ENCODE measurements around the gene SLC20A1. TPM values are rescaled to one million over a fixed set of nuclear protein-coding genes. Genes with fewer than 3 reads are reported as not detected.
"Not testable (repeated sequence)": the region's sequence is repeated elsewhere in the genome, so short reads cannot be mapped to it uniquely, and the experiment has no call there.

Gene SLC20A1
- total RNA-seq, 2 experiments from 2014 or later: 73.1 to 73.5 TPM

DNA sequence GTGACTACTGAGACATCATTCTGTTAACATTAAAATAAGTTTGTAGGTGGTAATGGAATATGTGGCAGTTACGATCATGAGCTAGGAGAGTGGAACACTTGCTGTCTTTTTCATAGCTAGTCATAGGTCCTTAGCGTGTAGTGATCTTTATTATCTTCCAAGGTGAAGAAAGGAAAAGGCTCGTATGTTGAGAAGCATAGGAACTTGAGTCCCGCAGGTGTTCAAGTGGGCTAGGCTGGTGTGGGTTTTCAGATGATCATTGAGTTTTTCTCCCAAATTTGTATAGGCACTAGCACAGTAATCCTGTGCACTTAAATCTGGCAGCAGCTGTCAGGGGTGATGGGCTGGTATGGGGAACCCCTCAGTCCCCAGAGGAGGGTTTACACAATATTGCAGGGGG, 10.9 kb downstream of the SLC20A1 start:
- Mint-ChIP-seq H3K4me3 (no peak overlapping the region), H3K27ac (peak overlapping the region; percentile 6), H3K4me1 (ENCODE audit: low read depth) (peaks cover 72% of the 10 kb centered on the region), H3K9me3 (no peaks in the 10 kb centered on the region), H3K36me3 (ENCODE audit: low read depth) (peaks cover 73% of the 10 kb centered on the region), H3K27me3 (ENCODE audit: low read depth) (no peaks in the 10 kb centered on the region)
- CTCF ChIA-PET: interaction anchor here (0.6 to 1.2 kb wide), 3 partner anchors 30 to 72 kb away, joined by 3 to 6 read pairs (median 4); no protein-coding TSS in a partner anchor
- intact Hi-C loops (cut with micrococcal nuclease): no loop called here
- no peak for DNase-seq

DNA sequence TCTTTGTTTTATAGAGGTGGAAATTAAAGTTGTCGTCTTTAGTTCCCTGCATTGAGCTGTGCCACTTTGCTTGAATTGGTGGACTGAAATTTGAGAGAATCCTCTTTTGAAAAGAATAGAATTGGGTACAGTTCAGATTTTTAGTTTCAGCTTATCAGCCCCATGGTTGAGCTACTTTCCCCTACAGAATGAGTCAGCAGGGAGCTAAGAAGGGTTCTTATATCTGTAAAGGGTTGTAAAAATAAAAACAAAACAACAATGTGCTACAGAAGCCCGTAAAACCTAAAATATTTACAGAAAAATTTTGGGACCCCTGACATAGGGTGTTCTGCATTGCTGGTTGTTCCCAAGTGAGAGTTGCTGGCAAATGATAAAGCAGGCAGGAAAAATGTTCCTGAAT, 12.6 kb downstream of the SLC20A1 start:
- CTCF ChIA-PET: interaction anchor here (0.8 to 1.0 kb wide), 2 partner anchors 12 to 33 kb away, joined by 3 to 4 read pairs; no protein-coding TSS in a partner anchor
- no peaks in the 10 kb centered on the region for H3K27me3 Mint-ChIP-seq (ENCODE audit: low read depth)

DNA sequence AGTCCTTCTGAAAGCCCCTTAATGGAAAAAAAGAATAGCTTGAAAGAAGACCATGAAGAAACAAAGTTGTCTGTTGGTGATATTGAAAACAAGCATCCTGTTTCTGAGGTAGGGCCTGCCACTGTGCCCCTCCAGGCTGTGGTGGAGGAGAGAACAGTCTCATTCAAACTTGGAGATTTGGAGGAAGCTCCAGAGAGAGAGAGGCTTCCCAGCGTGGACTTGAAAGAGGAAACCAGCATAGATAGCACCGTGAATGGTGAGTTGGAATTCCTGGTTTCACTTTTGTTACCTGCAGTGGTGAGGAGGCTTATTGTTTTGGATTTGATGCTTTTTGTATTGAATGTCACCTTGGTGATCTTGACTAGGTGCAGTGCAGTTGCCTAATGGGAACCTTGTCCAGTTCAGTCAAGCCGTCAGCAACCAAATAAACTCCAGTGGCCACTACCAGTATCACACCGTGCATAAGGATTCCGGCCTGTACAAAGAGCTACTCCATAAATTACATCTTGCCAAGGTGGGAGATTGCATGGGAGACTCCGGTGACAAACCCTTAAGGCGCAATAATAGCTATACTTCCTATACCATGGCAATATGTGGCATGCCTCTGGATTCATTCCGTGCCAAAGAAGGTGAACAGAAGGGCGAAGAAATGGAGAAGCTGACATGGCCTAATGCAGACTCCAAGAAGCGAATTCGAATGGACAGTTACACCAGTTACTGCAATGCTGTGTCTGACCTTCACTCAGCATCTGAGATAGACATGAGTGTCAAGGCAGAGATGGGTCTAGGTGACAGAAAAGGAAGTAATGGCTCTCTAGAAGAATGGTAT, 13.3 kb downstream of the SLC20A1 start:
- peaks cover 58% of the 10 kb centered on the region for H3K4me1 Mint-ChIP-seq (ENCODE audit: low read depth)
- H3K4me3 Mint-ChIP-seq: no peak overlapping the region

More for the DNA sequence above, 12.6 kb downstream of the SLC20A1 start:
- DNase-seq: no peak
- H3K9me3 Mint-ChIP-seq: no peaks in the 10 kb centered on the region
- H3K4me1 Mint-ChIP-seq (ENCODE audit: low read depth): peaks cover 60% of the 10 kb centered on the region
- peaks cover 73% of the 10 kb centered on the region for H3K36me3 Mint-ChIP-seq (ENCODE audit: low read depth)
- intact Hi-C loops (cut with micrococcal nuclease): no loop called here
- no peak overlapping the region for H3K4me3 Mint-ChIP-seq
- H3K27ac Mint-ChIP-seq: peak overlapping the region; percentile 73

GRCh38 chr2:112660138-112660537, 14.4 kb downstream of the SLC20A1 start:
- no peak for DNase-seq
- Mint-ChIP-seq H3K9me3 (no peaks in the 10 kb centered on the region), H3K4me1 (ENCODE audit: low read depth) (peaks cover 53% of the 10 kb centered on the region), H3K36me3 (ENCODE audit: low read depth) (peaks cover 74% of the 10 kb centered on the region), H3K27ac (peak overlapping the region; percentile 32), H3K27me3 (ENCODE audit: low read depth) (no peaks in the 10 kb centered on the region), H3K4me3 (no peak overlapping the region)
- CTCF ChIA-PET: interaction anchor here (0.9 to 1.8 kb wide), 2 partner anchors 10 to 12 kb away, joined by 3 to 4 read pairs; no protein-coding TSS in a partner anchor
- intact Hi-C loops (cut with micrococcal nuclease): no loop called here

More for the DNA sequence above, 13.3 kb downstream of the SLC20A1 start:
- no peaks in the 10 kb centered on the region for H3K27me3 Mint-ChIP-seq (ENCODE audit: low read depth)
- DNase-seq: no peak
- H3K27ac Mint-ChIP-seq: peak overlapping the region; percentile 73
- peaks cover 75% of the 10 kb centered on the region for H3K36me3 Mint-ChIP-seq (ENCODE audit: low read depth)
- CTCF ChIA-PET: interaction anchor here (0.6 to 1.1 kb wide), 5 partner anchors 12 to 68 kb away, joined by 3 to 5 read pairs (median 3); no protein-coding TSS in a partner anchor
- intact Hi-C loops (cut with micrococcal nuclease): no loop called here
- no peaks in the 10 kb centered on the region for H3K9me3 Mint-ChIP-seq

- H3K36me3 Mint-ChIP-seq (ENCODE audit: low read depth): peaks cover 63% of the 10 kb centered on the region
- peak overlapping the region; percentile 14 for H3K27ac Mint-ChIP-seq
- intact Hi-C loops (cut with micrococcal nuclease): no loop called here
- no peaks in the 10 kb centered on the region for H3K9me3 Mint-ChIP-seq
- no peaks in the 10 kb centered on the region for H3K27me3 Mint-ChIP-seq (ENCODE audit: low read depth)
- no peak overlapping the region for H3K4me3 Mint-ChIP-seq
- CTCF ChIA-PET: interaction anchor here (1.3 to 3.7 kb wide), 3 partner anchors 14 to 64 kb away, joined by 4 to 13 read pairs (median 4); no protein-coding TSS in a partner anchor
- DNase-seq: no peak
- peaks cover 41% of the 10 kb centered on the region for H3K4me1 Mint-ChIP-seq (ENCODE audit: low read depth)
These were observed 16.0 kb downstream of the SLC20A1 start for GRCh38 chr2:112661656-112662305.

DNA sequence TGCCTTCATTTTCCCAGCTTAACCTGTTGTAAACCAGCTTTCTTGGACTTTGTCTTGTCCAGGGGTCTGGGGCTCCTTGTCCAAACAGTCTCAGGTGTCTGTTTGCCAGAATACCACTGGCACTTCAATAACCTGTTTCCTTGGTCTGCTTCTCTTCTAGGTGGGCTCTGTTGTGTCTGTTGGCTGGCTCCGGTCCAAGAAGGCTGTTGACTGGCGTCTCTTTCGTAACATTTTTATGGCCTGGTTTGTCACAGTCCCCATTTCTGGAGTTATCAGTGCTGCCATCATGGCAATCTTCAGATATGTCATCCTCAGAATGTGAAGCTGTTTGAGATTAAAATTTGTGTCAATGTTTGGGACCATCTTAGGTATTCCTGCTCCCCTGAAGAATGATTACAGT, 17.0 kb downstream of the SLC20A1 start:
- peaks cover 32% of the 10 kb centered on the region for H3K4me1 Mint-ChIP-seq (ENCODE audit: low read depth)
- no peak for DNase-seq
- no peaks in the 10 kb centered on the region for H3K9me3 Mint-ChIP-seq
- intact Hi-C loops (cut with micrococcal nuclease): no loop called here
- no peaks in the 10 kb centered on the region for H3K27me3 Mint-ChIP-seq (ENCODE audit: low read depth)
- peaks cover 56% of the 10 kb centered on the region for H3K36me3 Mint-ChIP-seq (ENCODE audit: low read depth)
- no peak overlapping the region for H3K27ac Mint-ChIP-seq
- CTCF ChIA-PET: interaction anchor here (1.0 to 3.7 kb wide), 3 partner anchors 36 to 64 kb away, joined by 3 to 13 read pairs (median 4); no protein-coding TSS in a partner anchor
- H3K4me3 Mint-ChIP-seq: no peak overlapping the region

GRCh38 chr2:112664689-112665088, 18.9 kb downstream of the SLC20A1 start:
- peaks cover 12% of the 10 kb centered on the region for H3K4me1 Mint-ChIP-seq (ENCODE audit: low read depth)
- intact Hi-C loops (cut with micrococcal nuclease): no loop called here
- CTCF ChIA-PET: interaction anchor here (0.8 to 3.7 kb wide), 5 partner anchors 10 to 61 kb away, joined by 3 to 13 read pairs (median 3); no protein-coding TSS in a partner anchor
- no peak overlapping the region for H3K27ac Mint-ChIP-seq
- no peaks in the 10 kb centered on the region for H3K27me3 Mint-ChIP-seq (ENCODE audit: low read depth)
- H3K36me3 Mint-ChIP-seq (ENCODE audit: low read depth): peaks cover 39% of the 10 kb centered on the region
- H3K9me3 Mint-ChIP-seq: no peaks in the 10 kb centered on the region
- no peak for DNase-seq
- no peak overlapping the region for H3K4me3 Mint-ChIP-seq

- Mint-ChIP-seq H3K9me3 (no peaks in the 10 kb centered on the region), H3K36me3 (ENCODE audit: low read depth) (peaks cover 35% of the 10 kb centered on the region), H3K27ac (no peak overlapping the region), H3K27me3 (ENCODE audit: low read depth) (no peaks in the 10 kb centered on the region), H3K4me1 (ENCODE audit: low read depth) (peaks cover 7% of the 10 kb centered on the region), H3K4me3 (no peak overlapping the region)
- CTCF ChIA-PET: interaction anchor here (0.8 to 3.7 kb wide), 4 partner anchors 10 to 39 kb away, joined by 3 to 13 read pairs (median 4); no protein-coding TSS in a partner anchor
- intact Hi-C loops (cut with micrococcal nuclease): no loop called here
- no peak for DNase-seq
These were observed 19.5 kb downstream of the SLC20A1 start for GRCh38 chr2:112665113-112665780.

DNA sequence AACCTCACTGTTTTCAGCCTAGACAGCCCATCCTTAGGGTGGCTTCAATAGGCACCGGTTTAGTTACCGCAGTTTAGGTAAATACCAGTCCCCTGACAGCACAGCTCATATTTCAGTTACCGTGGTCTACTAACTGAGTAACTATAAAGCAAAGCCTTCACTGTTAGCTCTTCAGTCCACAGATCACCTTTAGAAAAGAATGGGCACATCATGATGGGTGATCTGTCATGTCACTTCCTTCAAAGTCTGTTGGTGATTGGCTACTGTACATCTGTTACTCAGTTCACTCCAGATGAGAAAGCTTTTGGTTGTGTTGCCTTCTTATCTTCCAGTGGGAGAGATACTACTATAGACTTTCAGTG, 21.0 kb downstream of the SLC20A1 start:
- Mint-ChIP-seq H3K4me3 (no peak overlapping the region), H3K4me1 (ENCODE audit: low read depth) (no peaks in the 10 kb centered on the region), H3K9me3 (no peaks in the 10 kb centered on the region), H3K27ac (no peak overlapping the region), H3K36me3 (ENCODE audit: low read depth) (peaks cover 28% of the 10 kb centered on the region), H3K27me3 (ENCODE audit: low read depth) (no peaks in the 10 kb centered on the region)
- DNase-seq: no peak
- intact Hi-C loops (cut with micrococcal nuclease): no loop called here
- CTCF ChIA-PET: interaction anchor here (1.6 kb wide), 1 partner anchor 59 kb away, joined by 8 read pairs; no protein-coding TSS in a partner anchor

DNA sequence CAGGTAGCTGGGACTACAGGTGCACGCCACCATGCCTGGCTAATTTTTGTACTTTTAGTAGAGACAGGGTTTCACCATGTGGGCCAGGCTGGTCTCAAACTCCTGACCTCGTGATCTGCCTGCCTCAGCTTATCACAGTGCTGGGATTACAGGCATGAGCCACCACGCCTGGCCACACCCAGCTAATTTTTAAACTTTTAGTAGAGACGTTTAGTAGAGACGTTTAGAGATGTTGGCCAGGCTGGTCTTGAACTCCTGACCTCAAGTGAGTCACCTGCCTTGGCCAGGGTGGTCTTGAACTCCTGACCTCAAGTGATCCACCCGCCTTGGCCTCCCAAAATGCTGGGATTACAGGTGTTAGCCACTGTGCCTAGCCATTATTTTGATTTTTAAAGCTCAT, 21.8 kb downstream of the SLC20A1 start:
- CTCF ChIA-PET: interaction anchor here (0.6 to 1.7 kb wide), 4 partner anchors 19 to 115 kb away, joined by 3 to 8 read pairs (median 4); no protein-coding TSS in a partner anchor
- H3K27me3 Mint-ChIP-seq (ENCODE audit: low read depth); H3K4me3 Mint-ChIP-seq; DNase-seq; H3K27ac Mint-ChIP-seq; H3K9me3 Mint-ChIP-seq; H3K4me1 Mint-ChIP-seq (ENCODE audit: low read depth); intact Hi-C loops (cut with micrococcal nuclease): not testable (repeated sequence)
- peaks cover 25% of the 10 kb centered on the region for H3K36me3 Mint-ChIP-seq (ENCODE audit: low read depth)

DNA sequence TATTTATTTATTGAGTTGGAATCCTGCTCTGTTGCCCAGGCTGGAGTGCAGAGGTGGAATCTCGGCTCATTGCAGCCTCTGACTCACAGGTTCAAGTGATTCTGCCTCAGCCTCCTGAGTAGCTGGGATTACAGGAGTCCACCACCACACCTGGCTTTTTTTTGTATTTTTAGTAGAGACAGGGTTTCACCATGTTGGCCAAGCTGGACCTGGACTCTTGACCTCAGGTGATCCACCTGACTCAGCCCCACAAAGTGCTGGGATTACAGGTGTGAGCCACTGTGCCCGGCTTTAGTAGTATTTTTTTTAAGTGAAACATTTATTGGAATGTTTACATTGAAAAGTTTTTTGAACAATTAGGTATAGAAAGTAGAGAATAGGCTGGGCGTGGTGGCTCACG, 23.9 kb downstream of the SLC20A1 start:
- Mint-ChIP-seq H3K4me3 (no peak overlapping the region), H3K4me1 (ENCODE audit: low read depth) (peaks cover 1% of the 10 kb centered on the region), H3K36me3 (ENCODE audit: low read depth) (peaks cover 6% of the 10 kb centered on the region), H3K9me3 (no peaks in the 10 kb centered on the region), H3K27me3 (ENCODE audit: low read depth) (no peaks in the 10 kb centered on the region), H3K27ac (no peak overlapping the region)
- intact Hi-C loops (cut with micrococcal nuclease): no loop called here
- CTCF ChIA-PET: interaction anchor here (0.7 to 1.7 kb wide), 4 partner anchors 9 to 49 kb away, joined by 3 to 4 read pairs (median 3); no protein-coding TSS in a partner anchor
- no peak for DNase-seq

Measured in activated naive CD4-positive, alpha-beta T cell treated with anti-CD3 and anti-CD28 coated beads for 36 hours (primary cell).